HepG2 (cell line): ENCODE measurements around the gene AK4. TPM values are rescaled to one million over a fixed set of nuclear protein-coding genes. Genes with fewer than 3 reads are reported as not detected.
A peak's percentile ranks its signal among the peaks of the same experiment; 100 is the strongest.

Experiments
- BRCA1 ChIP-seq: sonication (generic); formaldehyde crosslinking; IDR thresholded peaks from 2 replicates; pipeline ENCODE4 v1.4.0; 2020; ENCODE audit warnings: missing genetic modification reagents
- CHCHD3 ChIP-seq: sonication (generic); formaldehyde crosslinking; IDR thresholded peaks from 2 replicates; pipeline ENCODE4 v1.8.0; 2022; ENCODE audit warnings: mild to moderate bottlenecking, missing genetic modification reagents, moderate library complexity
- HDAC1 ChIP-seq: sonication (generic); formaldehyde crosslinking; IDR thresholded peaks from 2 replicates; pipeline ENCODE4 v1.5.1; 2020; ENCODE audit warnings: mild to moderate bottlenecking, missing genetic modification reagents
- KDM5A ChIP-seq: fragments of 200-600 bp; sonication (generic); IDR thresholded peaks from 2 replicates; pipeline ENCODE4 v1.7.0; 2018; ENCODE audit warnings: antibody characterized with exemption, mild to moderate bottlenecking, low read length, borderline replicate concordance
- MAFK ChIP-seq, 2 experiments: IDR thresholded peaks in 1 of 2; conservative IDR thresholded peaks in 1 of 2; 2 replicates each; pipeline ENCODE4 v1.6.1; 2011; ENCODE audit warnings: improper control_type of control experiment in 2 of 2, low read length in 2 of 2
- PITX1 ChIP-seq: sonication (generic); formaldehyde crosslinking; IDR thresholded peaks from 2 replicates; pipeline ENCODE4 v1.5.1; 2020; ENCODE audit warnings: mild to moderate bottlenecking, missing genetic modification reagents
- PRMT3 ChIP-seq: sonication (generic); formaldehyde crosslinking; IDR thresholded peaks from 2 replicates; pipeline ENCODE4 v1.8.1; 2022; ENCODE audit warnings: low read depth, mild to moderate bottlenecking, moderate library complexity, missing genetic modification reagents, borderline replicate concordance
- RAD51 ChIP-seq: fragments of 450-650 bp; IDR thresholded peaks from 2 replicates; pipeline ENCODE4 v1.6.1; 2016; ENCODE audit warnings: borderline replicate concordance
- SALL1 ChIP-seq: sonication (generic); formaldehyde crosslinking; IDR thresholded peaks from 2 replicates; pipeline ENCODE4 v1.8.0; 2022; ENCODE audit warnings: mild to moderate bottlenecking, missing genetic modification reagents
- ZFP82 ChIP-seq: sonication (generic); formaldehyde crosslinking; IDR thresholded peaks from 2 replicates; pipeline ENCODE4 v1.5.1; 2020; ENCODE audit warnings: mild to moderate bottlenecking, missing genetic modification reagents, borderline replicate concordance
- ZNF24 ChIP-seq: fragments of 450-650 bp; IDR thresholded peaks from 2 replicates; pipeline ENCODE4 v1.6.1; 2017; ENCODE audit warnings: antibody characterized with exemption, mild to moderate bottlenecking
- ZNF333 ChIP-seq: sonication (generic); formaldehyde crosslinking; IDR thresholded peaks from 2 replicates; pipeline ENCODE4 v1.4.0; 2020; ENCODE audit warnings: mild to moderate bottlenecking, missing genetic modification reagents, borderline replicate concordance
- ZNF607 ChIP-seq: sonication (generic); formaldehyde crosslinking; IDR thresholded peaks from 2 replicates; pipeline ENCODE4 v1.5.1; 2020; ENCODE audit warnings: missing genetic modification reagents, mild to moderate bottlenecking, borderline replicate concordance
- ZSCAN29 ChIP-seq: sonication (generic); formaldehyde crosslinking; conservative IDR thresholded peaks from 2 replicates; pipeline ENCODE4 v1.4.0; 2020; ENCODE audit warnings: mild to moderate bottlenecking, missing genetic modification reagents
- polyA plus RNA-seq, 8 experiments: library from polyadenylated mRNA; depleted of rRNA in 3 of 8; stranded (reverse) in 7 of 8; unstranded in 1 of 8; fragments of >200 nt; fragmentation: Illumina TruSeq in 4 of 8; extraction: Trizol in 4 of 8; gene quantifications; 2 replicates each; pipeline versions ENCODE4 v1.2.1 to v1.2.3, GENCODE V29; 2011 to 2016; ENCODE audit warnings: low read depth in 4 of 8, missing spikeins in 1 of 8, mixed read lengths in 1 of 8; ENCODE audit not compliant: insufficient read depth in 1 of 8
- total RNA-seq, 5 experiments: library from RNA; depleted of rRNA; stranded (reverse); fragments of >200 nt; fragmentation: Illumina TruSeq; extraction: Trizol; gene quantifications; 2 replicates each; pipeline ENCODE4 v1.2.3, GENCODE V29; 2016; ENCODE audit warnings: low read depth in 1 of 5
- TF ChIP-seq, protein P1 (sequence below): IDR thresholded peaks from 2 replicates; pipeline ENCODE4 v1.6.1; 2018; ENCODE audit warnings: missing genetic modification reagents, mild to moderate bottlenecking, missing compliant biosample characterization
- TF ChIP-seq, protein P2 (sequence below): IDR thresholded peaks from 2 replicates; pipeline ENCODE4 v1.6.1; 2016; ENCODE audit warnings: mild to moderate bottlenecking
- TF ChIP-seq, protein P3 (sequence below): sonication (generic); formaldehyde crosslinking; IDR thresholded peaks from 2 replicates; pipeline ENCODE4 v1.9.0; 2021; ENCODE audit warnings: mild to moderate bottlenecking, missing genetic modification reagents

AK4 gene
- total and polyA plus RNA-seq, 2 of the 13 experiments (the other 11 are each of a cell fraction or from before 2014, with no cell fraction given): 110 to 160 TPM

DNA sequence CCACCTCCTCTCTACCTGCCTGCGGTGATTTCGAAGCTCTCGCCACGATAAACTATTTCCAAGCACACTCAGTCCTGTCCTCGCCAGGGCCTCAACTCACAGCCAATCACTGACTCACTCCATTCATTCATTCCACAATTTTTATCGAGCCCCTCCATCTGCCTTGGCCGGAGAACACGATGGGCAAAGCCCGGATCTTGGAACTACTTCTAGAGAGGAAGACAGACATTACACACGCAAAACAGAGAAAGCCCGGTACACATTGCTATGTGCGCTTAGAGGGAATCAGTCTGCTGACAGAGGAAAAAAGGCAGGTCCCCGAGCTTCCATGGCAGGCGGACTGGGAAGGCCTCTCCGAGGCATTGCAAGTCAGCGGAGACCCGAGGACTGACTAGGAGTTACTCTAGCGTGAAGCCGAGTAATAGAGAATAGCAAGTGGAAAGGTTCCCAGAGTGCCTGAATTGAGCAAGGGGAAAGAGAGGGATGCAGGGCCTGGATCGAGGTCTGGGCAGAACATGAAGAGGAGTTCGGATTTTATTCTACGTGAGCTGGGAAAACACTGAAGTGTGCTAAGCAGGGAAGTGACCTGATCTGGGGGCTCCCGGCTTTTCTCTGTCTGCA, 107.1 kb downstream of the AK4 start (continued):
- TF ChIP-seq, protein P1, sequence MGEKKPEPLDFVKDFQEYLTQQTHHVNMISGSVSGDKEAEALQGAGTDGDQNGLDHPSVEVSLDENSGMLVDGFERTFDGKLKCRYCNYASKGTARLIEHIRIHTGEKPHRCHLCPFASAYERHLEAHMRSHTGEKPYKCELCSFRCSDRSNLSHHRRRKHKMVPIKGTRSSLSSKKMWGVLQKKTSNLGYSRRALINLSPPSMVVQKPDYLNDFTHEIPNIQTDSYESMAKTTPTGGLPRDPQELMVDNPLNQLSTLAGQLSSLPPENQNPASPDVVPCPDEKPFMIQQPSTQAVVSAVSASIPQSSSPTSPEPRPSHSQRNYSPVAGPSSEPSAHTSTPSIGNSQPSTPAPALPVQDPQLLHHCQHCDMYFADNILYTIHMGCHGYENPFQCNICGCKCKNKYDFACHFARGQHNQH (CRISPR knock-in tag): peak; percentile 25; the same call in 1 of the 2 replicates
- no peak for TF ChIP-seq KDM5A
- 0 out of 2 replicates have a peak, but pooled peaks have one; percentile 34 for TF ChIP-seq SALL1 (CRISPR knock-in tag)
- peak; percentile 67; the same call in 1 of the 2 replicates for TF ChIP-seq ZNF24
- TF ChIP-seq, protein P2, sequence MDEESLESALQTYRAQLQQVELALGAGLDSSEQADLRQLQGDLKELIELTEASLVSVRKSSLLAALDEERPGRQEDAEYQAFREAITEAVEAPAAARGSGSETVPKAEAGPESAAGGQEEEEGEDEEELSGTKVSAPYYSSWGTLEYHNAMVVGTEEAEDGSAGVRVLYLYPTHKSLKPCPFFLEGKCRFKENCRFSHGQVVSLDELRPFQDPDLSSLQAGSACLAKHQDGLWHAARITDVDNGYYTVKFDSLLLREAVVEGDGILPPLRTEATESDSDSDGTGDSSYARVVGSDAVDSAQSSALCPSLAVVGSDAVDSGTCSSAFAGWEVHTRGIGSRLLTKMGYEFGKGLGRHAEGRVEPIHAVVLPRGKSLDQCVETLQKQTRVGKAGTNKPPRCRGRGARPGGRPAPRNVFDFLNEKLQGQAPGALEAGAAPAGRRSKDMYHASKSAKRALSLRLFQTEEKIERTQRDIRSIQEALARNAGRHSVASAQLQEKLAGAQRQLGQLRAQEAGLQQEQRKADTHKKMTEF: 0 out of 2 replicates have a peak, but pooled peaks have one; percentile 6
- TF ChIP-seq ZNF333 (CRISPR knock-in tag): no peak
- no peak for TF ChIP-seq CHCHD3
- 0 out of 4 replicates have a peak, but pooled peaks of 1 of the 2 experiments have one; percentile 17 for TF ChIP-seq MAFK (conservative IDR thresholded peaks at IDR 0.05 in 1 of 2, IDR thresholded peaks at IDR 0.05 in 1 of 2; ENCODE audit: low read length in 2 of 2)
- TF ChIP-seq, protein P3, sequence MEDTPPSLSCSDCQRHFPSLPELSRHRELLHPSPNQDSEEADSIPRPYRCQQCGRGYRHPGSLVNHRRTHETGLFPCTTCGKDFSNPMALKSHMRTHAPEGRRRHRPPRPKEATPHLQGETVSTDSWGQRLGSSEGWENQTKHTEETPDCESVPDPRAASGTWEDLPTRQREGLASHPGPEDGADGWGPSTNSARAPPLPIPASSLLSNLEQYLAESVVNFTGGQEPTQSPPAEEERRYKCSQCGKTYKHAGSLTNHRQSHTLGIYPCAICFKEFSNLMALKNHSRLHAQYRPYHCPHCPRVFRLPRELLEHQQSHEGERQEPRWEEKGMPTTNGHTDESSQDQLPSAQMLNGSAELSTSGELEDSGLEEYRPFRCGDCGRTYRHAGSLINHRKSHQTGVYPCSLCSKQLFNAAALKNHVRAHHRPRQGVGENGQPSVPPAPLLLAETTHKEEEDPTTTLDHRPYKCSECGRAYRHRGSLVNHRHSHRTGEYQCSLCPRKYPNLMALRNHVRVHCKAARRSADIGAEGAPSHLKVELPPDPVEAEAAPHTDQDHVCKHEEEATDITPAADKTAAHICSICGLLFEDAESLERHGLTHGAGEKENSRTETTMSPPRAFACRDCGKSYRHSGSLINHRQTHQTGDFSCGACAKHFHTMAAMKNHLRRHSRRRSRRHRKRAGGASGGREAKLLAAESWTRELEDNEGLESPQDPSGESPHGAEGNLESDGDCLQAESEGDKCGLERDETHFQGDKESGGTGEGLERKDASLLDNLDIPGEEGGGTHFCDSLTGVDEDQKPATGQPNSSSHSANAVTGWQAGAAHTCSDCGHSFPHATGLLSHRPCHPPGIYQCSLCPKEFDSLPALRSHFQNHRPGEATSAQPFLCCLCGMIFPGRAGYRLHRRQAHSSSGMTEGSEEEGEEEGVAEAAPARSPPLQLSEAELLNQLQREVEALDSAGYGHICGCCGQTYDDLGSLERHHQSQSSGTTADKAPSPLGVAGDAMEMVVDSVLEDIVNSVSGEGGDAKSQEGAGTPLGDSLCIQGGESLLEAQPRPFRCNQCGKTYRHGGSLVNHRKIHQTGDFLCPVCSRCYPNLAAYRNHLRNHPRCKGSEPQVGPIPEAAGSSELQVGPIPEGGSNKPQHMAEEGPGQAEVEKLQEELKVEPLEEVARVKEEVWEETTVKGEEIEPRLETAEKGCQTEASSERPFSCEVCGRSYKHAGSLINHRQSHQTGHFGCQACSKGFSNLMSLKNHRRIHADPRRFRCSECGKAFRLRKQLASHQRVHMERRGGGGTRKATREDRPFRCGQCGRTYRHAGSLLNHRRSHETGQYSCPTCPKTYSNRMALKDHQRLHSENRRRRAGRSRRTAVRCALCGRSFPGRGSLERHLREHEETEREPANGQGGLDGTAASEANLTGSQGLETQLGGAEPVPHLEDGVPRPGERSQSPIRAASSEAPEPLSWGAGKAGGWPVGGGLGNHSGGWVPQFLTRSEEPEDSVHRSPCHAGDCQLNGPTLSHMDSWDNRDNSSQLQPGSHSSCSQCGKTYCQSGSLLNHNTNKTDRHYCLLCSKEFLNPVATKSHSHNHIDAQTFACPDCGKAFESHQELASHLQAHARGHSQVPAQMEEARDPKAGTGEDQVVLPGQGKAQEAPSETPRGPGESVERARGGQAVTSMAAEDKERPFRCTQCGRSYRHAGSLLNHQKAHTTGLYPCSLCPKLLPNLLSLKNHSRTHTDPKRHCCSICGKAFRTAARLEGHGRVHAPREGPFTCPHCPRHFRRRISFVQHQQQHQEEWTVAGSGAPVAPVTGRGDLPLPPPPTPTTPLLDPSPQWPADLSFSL (CRISPR knock-in tag): no peak
- 0 out of 2 replicates have a peak, but pooled peaks have one; percentile 0 for TF ChIP-seq ZNF607
- peak; percentile 39; the same call in 1 of the 2 replicates for TF ChIP-seq PITX1 (CRISPR knock-in tag)
- no peak for TF ChIP-seq ZFP82 (CRISPR knock-in tag)
- 0 out of 2 replicates have a peak, but pooled peaks have one; percentile 8 for TF ChIP-seq HDAC1
- no peak for TF ChIP-seq RAD51
- TF ChIP-seq ZSCAN29 (CRISPR knock-in tag): 0 out of 2 replicates have a peak, but pooled peaks have one; percentile 43
- 0 out of 2 replicates have a peak, but pooled peaks have one; percentile 14 for TF ChIP-seq BRCA1 (CRISPR knock-in tag)
- 0 out of 2 replicates have a peak, but pooled peaks have one; percentile 44 for TF ChIP-seq PRMT3 (CRISPR knock-in tag)
